Coronary artery (tissue), 2 donors: ENCODE results near the gene ZNF541.
"Not testable (repeated sequence)": the region's sequence is repeated elsewhere in the genome, so short reads cannot be mapped to it uniquely, and the experiment has no call there.

Experiments
- DNase-seq: peaks from one replicate; pipeline ENCODE4 v3.0.0-alpha.2; 2017; ENCODE audit warnings: low spot score
- H3K27ac ChIP-seq, 2 donors: fragments of 200-600 bp; sonication (generic); one replicate each; pipeline ENCODE4 v1.5.1; 2016 to 2019
- H3K4me3 ChIP-seq: fragments of 200-600 bp; sonication (generic); 2 replicates; pipeline ENCODE4 v1.5.1; 2016; ENCODE audit warnings: mild to moderate bottlenecking, moderate library complexity
- TF ChIP-seq, protein P1 (sequence below): fragments of 200-600 bp; sonication (generic); IDR thresholded peaks from one replicate; pipeline ENCODE4 v1.5.1; 2019; ENCODE audit warnings: antibody characterized with exemption

Gene ZNF541

DNA sequence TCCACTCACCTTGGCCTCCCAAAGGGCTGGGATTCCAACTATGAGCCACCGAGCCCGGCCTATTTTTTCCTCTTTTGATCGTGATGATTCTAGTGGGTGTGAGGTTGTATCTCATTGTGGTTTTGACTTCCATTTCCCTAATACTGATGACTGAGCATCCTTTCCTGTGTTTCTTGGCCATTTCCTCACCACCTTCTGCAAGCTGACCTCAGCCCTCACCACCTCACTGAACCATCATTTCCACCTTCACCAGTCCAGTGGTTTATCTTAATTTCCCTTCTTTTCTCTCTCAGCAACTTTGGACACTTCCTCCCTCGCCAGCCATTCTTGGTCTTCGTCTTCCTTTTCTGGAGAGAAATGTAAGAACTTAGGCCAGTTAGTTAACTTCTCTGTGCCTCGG lies 23.0 kb upstream of the ZNF541 start:
- DNase-seq = no peak
- H3K27ac ChIP-seq = no peak overlapping the region
- TF ChIP-seq, protein P1, sequence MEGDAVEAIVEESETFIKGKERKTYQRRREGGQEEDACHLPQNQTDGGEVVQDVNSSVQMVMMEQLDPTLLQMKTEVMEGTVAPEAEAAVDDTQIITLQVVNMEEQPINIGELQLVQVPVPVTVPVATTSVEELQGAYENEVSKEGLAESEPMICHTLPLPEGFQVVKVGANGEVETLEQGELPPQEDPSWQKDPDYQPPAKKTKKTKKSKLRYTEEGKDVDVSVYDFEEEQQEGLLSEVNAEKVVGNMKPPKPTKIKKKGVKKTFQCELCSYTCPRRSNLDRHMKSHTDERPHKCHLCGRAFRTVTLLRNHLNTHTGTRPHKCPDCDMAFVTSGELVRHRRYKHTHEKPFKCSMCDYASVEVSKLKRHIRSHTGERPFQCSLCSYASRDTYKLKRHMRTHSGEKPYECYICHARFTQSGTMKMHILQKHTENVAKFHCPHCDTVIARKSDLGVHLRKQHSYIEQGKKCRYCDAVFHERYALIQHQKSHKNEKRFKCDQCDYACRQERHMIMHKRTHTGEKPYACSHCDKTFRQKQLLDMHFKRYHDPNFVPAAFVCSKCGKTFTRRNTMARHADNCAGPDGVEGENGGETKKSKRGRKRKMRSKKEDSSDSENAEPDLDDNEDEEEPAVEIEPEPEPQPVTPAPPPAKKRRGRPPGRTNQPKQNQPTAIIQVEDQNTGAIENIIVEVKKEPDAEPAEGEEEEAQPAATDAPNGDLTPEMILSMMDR = no peak

GRCh38 chr19:47593860-47594259 lies 20.9 kb upstream of the ZNF541 start:
- H3K27ac ChIP-seq = no peak overlapping the region
- no peak overlapping the region for H3K4me3 ChIP-seq
- no peak for DNase-seq
- TF ChIP-seq, protein P1 = no peak

More for the DNA sequence above, 23.0 kb upstream of the ZNF541 start:
- no peak overlapping the region for H3K4me3 ChIP-seq

DNA sequence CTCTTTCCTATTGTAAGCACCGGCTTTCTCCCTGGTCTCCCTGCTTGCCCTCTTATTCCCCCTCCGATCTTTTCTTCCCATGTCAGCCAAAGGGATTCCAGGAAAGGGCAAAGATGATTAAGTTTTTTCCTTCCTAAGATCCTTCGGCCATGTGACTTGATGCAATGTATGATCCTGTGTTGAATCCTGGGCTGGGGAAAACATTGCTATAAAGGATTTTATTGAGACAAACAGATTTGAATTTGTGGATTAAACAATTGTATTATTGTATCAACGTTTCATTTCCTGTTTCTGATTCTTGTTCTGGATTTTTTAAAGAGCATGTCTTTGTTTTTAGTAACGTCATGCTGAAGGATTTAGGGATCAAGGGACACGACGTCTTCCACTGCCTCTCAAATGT lies 16.9 kb upstream of the ZNF541 start:
- Histone ChIP-seq H3K27ac (no peak overlapping the region), H3K4me3 (no peak overlapping the region)
- DNase-seq = no peak
- TF ChIP-seq, protein P1 = no peak

- Histone ChIP-seq H3K4me3 (no peak overlapping the region), H3K27ac (no peak overlapping the region)
- TF ChIP-seq, protein P1 = no peak
- no peak for DNase-seq
These were observed 14.3 kb upstream of the ZNF541 start for GRCh38 chr19:47587295-47587694.

DNA sequence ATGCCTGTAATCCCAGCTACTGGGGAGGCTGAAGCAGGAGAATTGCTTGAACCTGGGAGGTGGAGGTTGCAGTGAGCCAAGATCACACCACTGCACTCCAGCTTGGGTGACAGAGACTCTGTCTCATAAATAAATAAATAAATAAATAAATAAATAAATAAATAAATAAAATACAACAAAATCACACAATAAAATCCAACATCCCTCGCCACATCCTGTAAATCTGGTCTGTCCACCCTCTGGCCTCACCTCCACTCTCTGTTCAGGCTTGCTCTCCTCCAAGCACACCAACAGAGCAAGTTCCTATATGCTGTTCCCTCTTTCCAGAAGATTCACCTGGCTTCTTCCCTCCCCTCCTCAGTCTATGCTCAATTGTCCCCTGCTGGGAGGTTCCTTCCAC lies 10.2 kb upstream of the ZNF541 start:
- not testable (repeated sequence) for DNase-seq, H3K4me3 ChIP-seq, H3K27ac ChIP-seq

DNA sequence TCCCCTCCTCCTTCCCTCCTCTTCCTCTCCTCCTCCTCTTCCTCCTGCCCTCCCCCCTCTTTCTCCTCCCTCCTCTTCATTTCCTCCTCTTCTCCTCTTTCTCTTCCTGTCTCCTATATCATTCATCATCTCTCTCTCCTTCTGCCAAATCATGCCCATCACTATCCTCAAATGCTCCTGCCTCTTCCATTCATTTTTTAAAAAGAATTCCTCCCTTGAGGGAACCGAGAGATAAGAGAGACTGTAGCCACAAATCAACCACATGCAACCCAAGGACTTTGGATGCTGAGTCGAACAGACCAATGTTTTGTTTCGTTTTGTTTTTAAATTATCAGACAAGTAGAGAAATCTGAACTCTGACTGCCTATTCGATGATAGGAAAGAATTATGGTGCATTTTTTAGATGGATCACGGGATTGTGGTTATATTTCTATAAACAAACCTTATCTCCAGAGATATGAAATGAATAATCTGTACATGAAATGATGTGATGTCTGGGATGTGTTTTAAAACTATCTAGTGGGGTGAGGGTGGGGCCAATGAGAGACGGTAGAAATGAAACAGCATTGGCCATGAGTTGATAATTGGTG lies 9.5 kb upstream of the ZNF541 start:
- TF ChIP-seq, protein P1 = no peak
- no peak for DNase-seq
- peak overlapping the region in 1 of 2 donors; percentile 22 for H3K27ac ChIP-seq
- peak overlapping the region; percentile 45 for H3K4me3 ChIP-seq

DNA sequence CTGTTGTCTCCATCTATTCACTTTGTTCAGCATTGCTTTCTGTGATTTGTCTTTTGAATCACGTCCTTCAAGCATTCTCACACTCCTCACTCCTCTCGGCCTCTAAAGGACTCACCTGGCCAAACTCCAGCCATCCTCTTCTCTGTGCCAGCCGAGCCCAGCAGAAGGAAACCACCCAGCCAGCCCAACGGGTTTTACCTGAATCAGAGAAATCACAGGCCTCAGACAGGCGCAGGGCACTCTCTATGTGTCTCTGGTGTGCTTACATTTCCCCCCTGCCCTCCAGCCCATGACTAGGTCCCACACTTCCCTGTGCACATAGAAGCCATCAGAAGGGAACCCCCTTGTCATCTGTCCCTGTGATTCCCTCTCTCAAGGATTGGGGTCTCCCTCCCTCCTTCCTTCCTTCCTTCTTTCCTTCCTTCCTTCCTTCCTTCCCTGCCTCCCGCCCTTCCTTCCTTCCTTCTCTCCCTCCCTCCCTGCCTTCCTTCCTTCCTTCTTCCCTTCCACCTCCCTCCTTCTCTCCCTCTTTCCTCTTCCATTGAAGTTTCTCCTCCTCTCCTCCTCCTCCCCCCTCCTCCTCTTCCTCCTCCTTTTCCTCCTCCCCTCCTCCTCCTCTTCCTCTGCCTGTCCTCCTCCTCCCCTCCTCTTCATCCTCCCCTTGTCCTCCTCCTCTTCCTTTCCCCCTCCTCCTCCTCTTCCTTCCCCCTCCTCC lies 8.8 kb upstream of the ZNF541 start:
- TF ChIP-seq, protein P1 = no peak
- DNase-seq = no peak
- H3K27ac ChIP-seq = no peak overlapping the region
- no peak overlapping the region for H3K4me3 ChIP-seq
